ENCODE data around the gene ATP6V1B1.

The ATP6V1B1 gene

GRCh38 chr2:70935468-70936164 lies at the start of gene ATP6V1B1:
ATP6V1B1 (plus strand) TSS chr2:70935900; CDS start chr2:70935955, 55 bp downstream.
- DNase-seq, result no peak

GRCh38 chr2:70886541-70886987 lies 49.1 kb upstream of the ATP6V1B1 start:
- DNase-seq, result no peak

GRCh38 chr2:70887208-70887549 lies 48.5 kb upstream of the ATP6V1B1 start:
- DNase-seq, result no peak

GRCh38 chr2:70887550-70888246 lies 48.0 kb upstream of the ATP6V1B1 start:
- peak; percentile 76 for DNase-seq

GRCh38 chr2:70888366-70888922 lies 47.3 kb upstream of the ATP6V1B1 start:
- no peak for DNase-seq

- DNase-seq, result no peak
Measured at GRCh38 chr2:70888923-70889715, 46.6 kb upstream of the ATP6V1B1 start.

- no peak for DNase-seq
Measured at GRCh38 chr2:70889716-70890037, 46.0 kb upstream of the ATP6V1B1 start.

- no peak for DNase-seq
Measured at GRCh38 chr2:70890469-70891065, 45.1 kb upstream of the ATP6V1B1 start.

GRCh38 chr2:70891572-70892357 lies 43.9 kb upstream of the ATP6V1B1 start:
- DNase-seq, result no peak

GRCh38 chr2:70892750-70893149 lies 43.0 kb upstream of the ATP6V1B1 start:
- no peak for DNase-seq

GRCh38 chr2:70893186-70893585 lies 42.5 kb upstream of the ATP6V1B1 start:
- no peak for DNase-seq

- no peak for DNase-seq
Measured at GRCh38 chr2:70894765-70895164, 40.9 kb upstream of the ATP6V1B1 start.

- DNase-seq, result no peak
Measured at GRCh38 chr2:70895249-70895648, 40.5 kb upstream of the ATP6V1B1 start.

- DNase-seq, result no peak
Measured at GRCh38 chr2:70895998-70896764, 39.5 kb upstream of the ATP6V1B1 start.

- no peak for DNase-seq
Measured at GRCh38 chr2:70896765-70897202, 38.9 kb upstream of the ATP6V1B1 start.

- DNase-seq, result no peak
Measured at GRCh38 chr2:70897203-70897976, 38.3 kb upstream of the ATP6V1B1 start.

GRCh38 chr2:70897977-70898226 lies 37.8 kb upstream of the ATP6V1B1 start:
- DNase-seq, result no peak

GRCh38 chr2:70898363-70899240 lies 37.1 kb upstream of the ATP6V1B1 start:
- DNase-seq, result no peak

GRCh38 chr2:70901227-70902066 lies 34.3 kb upstream of the ATP6V1B1 start:
- no peak for DNase-seq
